Stimulated activated memory B cell treated with anti-CD40 and anti-IgM and Interleukin-4, amounts not matched to agents 10 μg/mL and 1 μg/mL and 100 μg/mL, for 72 hours (primary cell): ENCODE results near the gene SMOC1.

ENCODE experiments used
- ATAC-seq: fragments of 150-1000 bp; cut with Tn5 transposase; 2 replicates; pipeline ENCODE4 v1.10.0; 2021
- H3K27ac Mint-ChIP-seq: one replicate; pipeline ENCODE4 v1.8.0; 2022; ENCODE audit warnings: mild to moderate bottlenecking, mixed read lengths
- H3K27me3 Mint-ChIP-seq: one replicate; pipeline ENCODE4 v1.8.0; 2022; ENCODE audit warnings: mixed read lengths
- H3K36me3 Mint-ChIP-seq: one replicate; pipeline ENCODE4 v1.8.0; 2022; ENCODE audit warnings: mixed read lengths
- H3K4me1 Mint-ChIP-seq: one replicate; pipeline ENCODE4 v1.8.0; 2022; ENCODE audit warnings: mixed read lengths
- H3K4me3 Mint-ChIP-seq: one replicate; pipeline ENCODE4 v1.8.0; 2022; ENCODE audit warnings: mild to moderate bottlenecking, moderate library complexity, mixed read lengths
- H3K9me3 Mint-ChIP-seq: one replicate; pipeline ENCODE4 v1.8.0; 2022; ENCODE audit warnings: mixed read lengths

The SMOC1 gene

DNA sequence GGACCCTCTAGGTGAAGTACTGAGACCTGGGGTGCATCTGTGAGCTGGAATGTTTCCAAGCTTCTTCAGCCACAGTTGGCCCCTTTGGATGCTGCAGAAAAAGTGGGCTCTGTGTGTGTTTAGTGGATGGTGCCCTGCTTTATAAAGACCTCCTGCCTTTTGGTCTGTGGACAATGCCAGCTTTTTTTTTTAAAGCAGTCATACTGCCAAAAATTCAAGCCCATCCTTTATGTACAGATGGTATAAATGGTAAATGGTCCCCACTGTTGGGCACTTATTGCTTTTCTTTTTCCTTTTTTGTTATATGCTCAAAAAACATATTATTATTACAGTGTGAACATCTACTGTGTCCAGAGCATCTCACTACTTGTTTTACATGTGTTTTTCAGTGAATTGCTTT lies 81.1 kb downstream of the SMOC1 start:
- H3K27me3 Mint-ChIP-seq, result peaks cover 21% of the 10 kb centered on the region
- H3K36me3 Mint-ChIP-seq, result no peaks in the 10 kb centered on the region
- no peak overlapping the region for H3K4me3 Mint-ChIP-seq
- no peak overlapping the region for H3K27ac Mint-ChIP-seq
- peaks cover 3% of the 10 kb centered on the region for H3K9me3 Mint-ChIP-seq
- H3K4me1 Mint-ChIP-seq, result no peaks in the 10 kb centered on the region
- ATAC-seq, result no peak

- Mint-ChIP-seq H3K4me3 (no peak overlapping the region), H3K4me1 (no peaks in the 10 kb centered on the region), H3K9me3 (peaks cover 3% of the 10 kb centered on the region), H3K36me3 (no peaks in the 10 kb centered on the region), H3K27ac (no peak overlapping the region), H3K27me3 (peaks cover 21% of the 10 kb centered on the region)
- ATAC-seq, result no peak
Observed at GRCh38 chr14:69963966-69964365, 84.8 kb downstream of the SMOC1 start.

DNA sequence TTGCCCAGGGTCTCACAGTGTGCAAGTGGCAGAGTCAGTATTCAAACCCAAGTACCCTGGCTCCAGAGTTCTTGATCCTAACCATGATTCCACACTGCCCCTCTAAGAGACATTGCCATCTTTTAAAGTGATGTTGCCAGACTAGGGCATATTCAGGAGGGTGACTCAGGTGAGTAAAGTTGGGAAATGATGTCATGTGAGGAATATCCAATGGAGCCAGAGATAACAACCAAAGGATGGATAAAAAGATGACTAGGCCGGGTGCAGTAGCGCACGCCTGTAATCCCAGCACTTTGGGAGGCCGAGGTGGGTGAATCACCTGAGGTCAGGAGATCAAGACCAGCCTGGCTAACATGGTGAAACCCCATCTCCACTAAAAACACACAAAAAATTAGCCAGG lies 85.6 kb downstream of the SMOC1 start:
- Mint-ChIP-seq H3K4me1 (no peaks in the 10 kb centered on the region), H3K27ac (no peak overlapping the region)

DNA sequence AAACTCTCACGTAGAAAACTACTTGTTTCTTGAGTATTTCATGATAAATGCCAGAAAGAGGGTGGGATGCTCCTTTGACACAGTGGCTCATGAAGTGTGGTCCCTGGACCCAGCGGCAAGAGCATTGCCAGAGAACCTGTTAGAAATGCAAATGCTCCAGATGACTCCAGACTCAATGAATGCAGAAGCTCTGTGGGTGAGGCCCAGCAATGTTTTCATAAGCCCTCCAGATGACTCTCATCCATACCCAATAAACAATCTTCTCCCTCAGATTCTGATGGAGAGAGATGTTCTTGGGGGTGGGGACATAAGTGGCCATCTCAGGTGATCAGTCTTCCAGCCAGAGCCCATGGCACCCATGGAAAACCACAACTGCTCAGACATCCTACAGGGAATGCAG lies 88.9 kb downstream of the SMOC1 start:
- no peak for ATAC-seq
- no peaks in the 10 kb centered on the region for H3K9me3 Mint-ChIP-seq
- no peaks in the 10 kb centered on the region for H3K36me3 Mint-ChIP-seq
- H3K27me3 Mint-ChIP-seq, result peaks cover 3% of the 10 kb centered on the region
- H3K4me3 Mint-ChIP-seq, result no peak overlapping the region
- H3K27ac Mint-ChIP-seq, result no peak overlapping the region
- no peaks in the 10 kb centered on the region for H3K4me1 Mint-ChIP-seq

More for the DNA sequence above, 85.6 kb downstream of the SMOC1 start:
- no peak overlapping the region for H3K4me3 Mint-ChIP-seq
- no peak for ATAC-seq
- H3K9me3 Mint-ChIP-seq, result peaks cover 3% of the 10 kb centered on the region
- H3K27me3 Mint-ChIP-seq, result peaks cover 21% of the 10 kb centered on the region
- no peaks in the 10 kb centered on the region for H3K36me3 Mint-ChIP-seq

GRCh38 chr14:69968681-69969080 lies 89.5 kb downstream of the SMOC1 start:
- no peaks in the 10 kb centered on the region for H3K9me3 Mint-ChIP-seq
- H3K27ac Mint-ChIP-seq, result no peak overlapping the region
- peaks cover 2% of the 10 kb centered on the region for H3K27me3 Mint-ChIP-seq
- H3K4me1 Mint-ChIP-seq, result no peaks in the 10 kb centered on the region
- H3K4me3 Mint-ChIP-seq, result no peak overlapping the region
- no peaks in the 10 kb centered on the region for H3K36me3 Mint-ChIP-seq
- ATAC-seq, result no peak

DNA sequence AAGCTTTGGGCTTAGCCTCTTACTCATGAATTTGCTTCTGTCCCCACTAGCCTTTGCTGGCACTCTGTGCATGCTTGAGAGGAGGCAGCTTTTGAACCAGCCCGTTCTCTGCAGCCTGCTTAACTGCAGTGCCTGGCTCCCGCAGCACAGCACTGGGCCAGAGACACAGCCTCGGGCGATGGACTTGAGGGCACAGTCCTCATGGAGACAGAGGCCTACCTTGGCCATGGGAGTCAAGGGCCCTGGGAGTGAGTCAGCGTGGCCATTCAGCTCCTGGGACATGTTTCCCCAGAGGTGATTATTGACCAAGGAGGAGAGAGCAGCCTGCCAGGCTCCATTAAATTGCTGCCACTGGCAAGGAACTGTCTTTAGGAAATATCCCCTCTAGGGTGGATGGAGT lies 93.5 kb downstream of the SMOC1 start:
- ATAC-seq, result no peak
- Mint-ChIP-seq H3K36me3 (no peaks in the 10 kb centered on the region), H3K9me3 (no peaks in the 10 kb centered on the region), H3K4me1 (no peaks in the 10 kb centered on the region), H3K27me3 (peaks cover 11% of the 10 kb centered on the region), H3K27ac (no peak overlapping the region), H3K4me3 (no peak overlapping the region)

GRCh38 chr14:69973846-69974245 lies 94.6 kb downstream of the SMOC1 start:
- Mint-ChIP-seq H3K4me1 (no peaks in the 10 kb centered on the region), H3K4me3 (no peak overlapping the region), H3K27ac (no peak overlapping the region), H3K9me3 (no peaks in the 10 kb centered on the region), H3K27me3 (peaks cover 11% of the 10 kb centered on the region), H3K36me3 (no peaks in the 10 kb centered on the region)
- no peak for ATAC-seq

GRCh38 chr14:69979882-69980281 lies 100.7 kb downstream of the SMOC1 start:
- Mint-ChIP-seq H3K9me3 (no peaks in the 10 kb centered on the region), H3K27me3 (peaks cover 31% of the 10 kb centered on the region), H3K4me3 (no peak overlapping the region), H3K4me1 (no peaks in the 10 kb centered on the region), H3K36me3 (no peaks in the 10 kb centered on the region), H3K27ac (no peak overlapping the region)
- no peak for ATAC-seq

GRCh38 chr14:69980457-69981425 lies 101.5 kb downstream of the SMOC1 start:
- Mint-ChIP-seq H3K4me1 (no peaks in the 10 kb centered on the region), H3K4me3 (no peak overlapping the region), H3K36me3 (no peaks in the 10 kb centered on the region), H3K27ac (no peak overlapping the region), H3K9me3 (no peaks in the 10 kb centered on the region), H3K27me3 (peaks cover 31% of the 10 kb centered on the region)
- ATAC-seq, result peak; percentile 14

- no peak for ATAC-seq
- Mint-ChIP-seq H3K9me3 (no peaks in the 10 kb centered on the region), H3K4me3 (no peak overlapping the region), H3K36me3 (no peaks in the 10 kb centered on the region), H3K27me3 (peaks cover 31% of the 10 kb centered on the region), H3K4me1 (no peaks in the 10 kb centered on the region), H3K27ac (no peak overlapping the region)
Observed at GRCh38 chr14:69982220-69982839, 103.1 kb downstream of the SMOC1 start.

DNA sequence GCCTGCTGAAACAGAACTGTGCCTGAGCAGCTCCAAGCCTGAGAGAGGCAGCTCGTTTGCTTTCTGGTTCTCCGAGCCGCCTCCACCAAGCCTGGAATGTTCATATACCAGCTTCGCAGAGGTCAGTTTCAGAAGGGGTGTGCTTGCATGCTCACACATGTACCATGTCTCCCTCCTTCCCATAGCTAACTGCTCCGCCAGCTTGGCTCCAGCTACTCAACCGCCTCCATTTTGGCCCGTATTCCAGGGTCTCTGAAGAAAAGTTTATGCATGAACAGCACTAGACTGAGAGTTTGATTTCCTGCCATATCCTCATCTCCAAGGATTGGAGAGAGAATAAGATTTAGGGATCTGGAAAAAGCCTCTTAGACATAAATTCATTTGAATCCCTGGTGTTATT lies 103.7 kb downstream of the SMOC1 start:
- Mint-ChIP-seq H3K27me3 (peaks cover 37% of the 10 kb centered on the region), H3K27ac (no peak overlapping the region), H3K4me1 (no peaks in the 10 kb centered on the region)

DNA sequence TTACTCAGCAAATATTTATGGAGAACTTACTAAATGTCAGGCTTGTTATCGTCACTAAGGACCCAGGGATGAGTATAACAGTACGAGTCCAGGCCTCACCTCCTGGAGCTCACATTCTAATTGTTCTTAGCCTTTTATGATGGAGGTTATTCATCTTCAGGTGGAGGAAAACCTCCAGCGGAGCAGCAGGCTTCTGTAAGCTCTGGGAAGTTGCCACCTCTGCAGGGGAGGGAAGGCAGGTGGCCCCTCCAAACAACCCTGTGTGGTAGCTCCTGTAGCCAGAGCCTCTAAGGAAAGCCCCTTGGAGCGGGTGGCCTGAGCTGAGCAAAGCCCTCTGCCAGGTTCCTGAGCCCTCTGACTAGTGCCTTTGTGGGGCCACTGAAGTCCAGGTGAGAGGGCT lies 104.1 kb downstream of the SMOC1 start:
- H3K4me1 Mint-ChIP-seq, result no peaks in the 10 kb centered on the region
- no peak for ATAC-seq
- H3K36me3 Mint-ChIP-seq, result no peaks in the 10 kb centered on the region
- no peak overlapping the region for H3K27ac Mint-ChIP-seq
- H3K27me3 Mint-ChIP-seq, result peaks cover 41% of the 10 kb centered on the region
- no peak overlapping the region for H3K4me3 Mint-ChIP-seq
- no peaks in the 10 kb centered on the region for H3K9me3 Mint-ChIP-seq

More for the DNA sequence above, 103.7 kb downstream of the SMOC1 start:
- no peak for ATAC-seq
- H3K36me3 Mint-ChIP-seq, result no peaks in the 10 kb centered on the region
- no peaks in the 10 kb centered on the region for H3K9me3 Mint-ChIP-seq
- H3K4me3 Mint-ChIP-seq, result no peak overlapping the region

GRCh38 chr14:69985463-69985862 lies 106.2 kb downstream of the SMOC1 start:
- Mint-ChIP-seq H3K27ac (no peak overlapping the region), H3K9me3 (no peaks in the 10 kb centered on the region), H3K4me1 (no peaks in the 10 kb centered on the region), H3K27me3 (peaks cover 42% of the 10 kb centered on the region), H3K4me3 (no peak overlapping the region), H3K36me3 (no peaks in the 10 kb centered on the region)
- ATAC-seq, result no peak

GRCh38 chr14:69986336-69986735 lies 107.1 kb downstream of the SMOC1 start:
- H3K36me3 Mint-ChIP-seq, result no peaks in the 10 kb centered on the region
- H3K27me3 Mint-ChIP-seq, result peaks cover 33% of the 10 kb centered on the region
- no peaks in the 10 kb centered on the region for H3K4me1 Mint-ChIP-seq
- H3K4me3 Mint-ChIP-seq, result no peak overlapping the region
- no peak for ATAC-seq
- H3K27ac Mint-ChIP-seq, result no peak overlapping the region
- H3K9me3 Mint-ChIP-seq, result no peaks in the 10 kb centered on the region

DNA sequence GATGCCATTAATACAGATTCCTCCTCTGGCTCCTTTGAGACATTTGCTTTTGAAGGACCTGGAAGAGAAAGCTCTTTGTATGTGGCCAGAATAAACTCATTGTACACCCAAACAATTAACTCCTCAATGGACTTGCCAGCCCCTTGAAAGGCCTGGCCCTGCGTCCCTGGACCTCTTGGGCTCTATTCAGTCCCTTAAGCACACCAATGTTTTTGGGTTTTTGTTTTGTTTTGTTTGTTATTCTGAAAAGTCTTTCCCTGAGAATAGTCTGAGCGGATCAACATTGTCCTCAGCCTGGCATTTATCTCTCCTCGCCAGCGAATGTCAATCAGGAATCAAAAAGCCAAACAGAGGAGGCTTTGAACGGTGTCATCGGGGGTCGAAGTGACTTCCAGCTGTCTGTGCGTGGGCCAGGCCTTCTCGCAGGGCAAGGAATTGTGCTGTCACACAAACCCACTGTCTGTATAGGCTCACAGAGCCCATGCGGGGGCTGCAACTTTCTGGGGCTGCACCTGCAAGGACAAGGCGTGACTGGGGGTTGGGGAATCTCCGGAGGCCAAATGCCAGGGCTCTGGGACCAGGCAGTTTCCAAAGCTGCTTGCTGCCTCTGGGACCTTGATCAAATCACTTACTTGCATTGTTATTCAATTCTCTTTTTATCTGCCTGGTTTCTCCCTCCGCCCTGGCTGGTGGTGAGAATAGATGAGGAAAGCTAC lies 108.3 kb downstream of the SMOC1 start:
- Mint-ChIP-seq H3K36me3 (no peaks in the 10 kb centered on the region), H3K27me3 (peaks cover 25% of the 10 kb centered on the region), H3K27ac (no peak overlapping the region), H3K4me3 (no peak overlapping the region), H3K9me3 (no peaks in the 10 kb centered on the region), H3K4me1 (no peaks in the 10 kb centered on the region)
- no peak for ATAC-seq
